Esophagus muscularis mucosa (tissue), 4 donors: ENCODE data around the gene TMC1.

Experiments
- EP300 ChIP-seq: sonication (generic); formaldehyde crosslinking; IDR thresholded peaks from one replicate; pipeline ENCODE4 v1.6.1; 2017; ENCODE audit warnings: antibody characterized with exemption
- POLR2A ChIP-seq: fragments of 450-650 bp; IDR thresholded peaks from one replicate; pipeline ENCODE4 v1.6.1; 2017; ENCODE audit warnings: antibody characterized with exemption, moderate library complexity, mild to moderate bottlenecking, low read depth
- POLR2AphosphoS5 ChIP-seq, 2 donors: sonication (generic); formaldehyde crosslinking; IDR thresholded peaks; one replicate each; pipeline ENCODE4 v1.6.1; 2017; ENCODE audit warnings: antibody characterized with exemption in 2 of 2
- TF ChIP-seq, protein P1 (sequence below), 3 experiments: fragments of 200-600 bp in 2 of 3; fragments of 450-650 bp in 1 of 3; sonication (generic) in 2 of 3; IDR thresholded peaks; one replicate each; pipeline ENCODE4 v1.5.1; 2017 to 2019; ENCODE audit warnings: antibody characterized with exemption in 3 of 3, mild to moderate bottlenecking in 2 of 3, moderate library complexity in 1 of 3

DNA sequence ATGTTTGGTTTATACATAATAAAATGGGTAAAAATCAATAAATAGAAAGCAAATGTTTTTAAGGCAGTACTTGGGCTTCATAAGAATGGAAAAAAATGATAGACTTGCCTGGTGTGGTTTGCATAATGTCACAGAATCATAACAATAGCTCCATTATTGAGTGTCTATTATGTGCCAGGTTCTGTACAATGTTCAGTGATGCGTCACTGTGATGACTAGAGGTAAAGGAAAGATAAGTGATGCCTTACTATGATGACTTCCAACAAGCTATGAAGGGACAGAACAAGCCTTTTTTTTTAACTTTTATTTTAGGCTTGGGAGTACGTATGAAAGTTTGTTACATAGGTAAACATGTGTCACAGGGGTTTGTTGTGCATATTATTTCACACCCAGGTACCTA, 128.8 kb downstream of the TMC1 start:
- TF ChIP-seq POLR2AphosphoS5 (IDR thresholded peaks at IDR 0.05) (no peak), POLR2A (no peak), EP300 (no peak)
- TF ChIP-seq, protein P1, sequence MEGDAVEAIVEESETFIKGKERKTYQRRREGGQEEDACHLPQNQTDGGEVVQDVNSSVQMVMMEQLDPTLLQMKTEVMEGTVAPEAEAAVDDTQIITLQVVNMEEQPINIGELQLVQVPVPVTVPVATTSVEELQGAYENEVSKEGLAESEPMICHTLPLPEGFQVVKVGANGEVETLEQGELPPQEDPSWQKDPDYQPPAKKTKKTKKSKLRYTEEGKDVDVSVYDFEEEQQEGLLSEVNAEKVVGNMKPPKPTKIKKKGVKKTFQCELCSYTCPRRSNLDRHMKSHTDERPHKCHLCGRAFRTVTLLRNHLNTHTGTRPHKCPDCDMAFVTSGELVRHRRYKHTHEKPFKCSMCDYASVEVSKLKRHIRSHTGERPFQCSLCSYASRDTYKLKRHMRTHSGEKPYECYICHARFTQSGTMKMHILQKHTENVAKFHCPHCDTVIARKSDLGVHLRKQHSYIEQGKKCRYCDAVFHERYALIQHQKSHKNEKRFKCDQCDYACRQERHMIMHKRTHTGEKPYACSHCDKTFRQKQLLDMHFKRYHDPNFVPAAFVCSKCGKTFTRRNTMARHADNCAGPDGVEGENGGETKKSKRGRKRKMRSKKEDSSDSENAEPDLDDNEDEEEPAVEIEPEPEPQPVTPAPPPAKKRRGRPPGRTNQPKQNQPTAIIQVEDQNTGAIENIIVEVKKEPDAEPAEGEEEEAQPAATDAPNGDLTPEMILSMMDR (IDR thresholded peaks at IDR 0.05): no peak
